Measurements from ENCODE around the gene SNAP25.

SNAP25 gene

GRCh38 chr20:10332656-10333415 is 114.2 kb downstream of the SNAP25 start:
- DNase-seq (ENCODE audit: low read depth), result peak; percentile 81

GRCh38 chr20:10336959-10337729 is 118.5 kb downstream of the SNAP25 start:
- no peak for DNase-seq (ENCODE audit: low read depth)

- DNase-seq (ENCODE audit: low read depth), result no peak
Measured at GRCh38 chr20:10338426-10339180, 120.0 kb downstream of the SNAP25 start.

- DNase-seq (ENCODE audit: low read depth), result no peak
Measured at GRCh38 chr20:10339609-10340008, 121.0 kb downstream of the SNAP25 start.

GRCh38 chr20:10342152-10342551 is 123.5 kb downstream of the SNAP25 start:
- DNase-seq (ENCODE audit: low read depth), result no peak

GRCh38 chr20:10344953-10345352 is 126.3 kb downstream of the SNAP25 start:
- no peak for DNase-seq (ENCODE audit: low read depth)

GRCh38 chr20:10347086-10347880 is 128.7 kb downstream of the SNAP25 start:
- no peak for DNase-seq (ENCODE audit: low read depth)

- DNase-seq (ENCODE audit: low read depth), result no peak
Measured at GRCh38 chr20:10349118-10349517, 130.5 kb downstream of the SNAP25 start.

GRCh38 chr20:10350188-10350842 is 131.7 kb downstream of the SNAP25 start:
- DNase-seq (ENCODE audit: low read depth), result no peak

GRCh38 chr20:10352934-10353824 is 134.5 kb downstream of the SNAP25 start:
- DNase-seq (ENCODE audit: low read depth), result no peak

GRCh38 chr20:10356628-10357027 is 138.0 kb downstream of the SNAP25 start:
- no peak for DNase-seq (ENCODE audit: low read depth)
